ENCODE measurements around the gene PLEKHG4B.
"Not testable (repeated sequence)": the region's sequence is repeated elsewhere in the genome, so short reads cannot be mapped to it uniquely, and the experiment has no call there.

The PLEKHG4B gene

GRCh38 chr5:163841-164240 is 71.9 kb downstream of the PLEKHG4B start:
- H3K4me1 ChIP-seq (ENCODE audit: low read length): no peaks in the 10 kb centered on the region
- no peak overlapping the region for H3K4me3 ChIP-seq (ENCODE audit: low read length)
- H3K79me2 ChIP-seq (ENCODE audit: low read length): no peaks in the 10 kb centered on the region
- H3K9me3 ChIP-seq (replicated peaks; ENCODE audit: insufficient read depth, low read length): no peaks in the 10 kb centered on the region
- no peaks in the 10 kb centered on the region for H4K20me1 ChIP-seq (ENCODE audit: insufficient read depth, low read length)
- no peaks in the 10 kb centered on the region for H3K36me3 ChIP-seq (replicated peaks; ENCODE audit: insufficient read depth, low read length)
- H3K27me3 ChIP-seq (replicated peaks; ENCODE audit: insufficient read depth, low read length): peaks cover 48% of the 10 kb centered on the region
- H3K27ac ChIP-seq (ENCODE audit: low read length): no peak overlapping the region
- H3F3A ChIP-seq (ENCODE audit: insufficient read depth, low read length): no peaks in the 10 kb centered on the region
- TF ChIP-seq EZH2phosphoT487 (IDR thresholded peaks at IDR 0.05; ENCODE audit: low read length) (no peak), EZH2 (optimal IDR thresholded peaks at IDR 0.05; ENCODE audit: low read depth, low read length) (no peak), CTCF (IDR thresholded peaks at IDR 0.05; ENCODE audit: low read length) (no peak)
- no peak overlapping the region for H3K9ac ChIP-seq (ENCODE audit: low read length)
- H2AFZ ChIP-seq (ENCODE audit: low read length): no peak overlapping the region
- no peak overlapping the region for H3K4me2 ChIP-seq (ENCODE audit: low read depth, low read length)
- no peak for DNase-seq
- H3K9me2 ChIP-seq (replicated peaks; ENCODE audit: insufficient read depth, low read length): no peaks in the 10 kb centered on the region

- Histone ChIP-seq H3K9me3 (replicated peaks; ENCODE audit: insufficient read depth, low read length) (no peaks in the 10 kb centered on the region), H3K36me3 (replicated peaks; ENCODE audit: insufficient read depth, low read length) (no peaks in the 10 kb centered on the region), H3K9me2 (replicated peaks; ENCODE audit: insufficient read depth, low read length) (no peaks in the 10 kb centered on the region), H3F3A (ENCODE audit: insufficient read depth, low read length) (no peaks in the 10 kb centered on the region), H3K4me2 (ENCODE audit: low read depth, low read length) (no peak overlapping the region), H3K27ac (ENCODE audit: low read length) (no peak overlapping the region), H3K4me1 (ENCODE audit: low read length) (no peaks in the 10 kb centered on the region), H3K9ac (ENCODE audit: low read length) (no peak overlapping the region), H3K27me3 (replicated peaks; ENCODE audit: insufficient read depth, low read length) (peaks cover 48% of the 10 kb centered on the region), H3K4me3 (ENCODE audit: low read length) (no peak overlapping the region), H4K20me1 (ENCODE audit: insufficient read depth, low read length) (no peaks in the 10 kb centered on the region), H2AFZ (ENCODE audit: low read length) (no peak overlapping the region), H3K79me2 (ENCODE audit: low read length) (no peaks in the 10 kb centered on the region)
- TF ChIP-seq EZH2 (optimal IDR thresholded peaks at IDR 0.05; ENCODE audit: low read depth, low read length) (no peak), CTCF (IDR thresholded peaks at IDR 0.05; ENCODE audit: low read length) (no peak)
- DNase-seq: no peak
Measured at GRCh38 chr5:164244-164643, 72.3 kb downstream of the PLEKHG4B start.

- H2AFZ ChIP-seq (ENCODE audit: low read length); H3K79me2 ChIP-seq (ENCODE audit: low read length); H3K4me1 ChIP-seq (ENCODE audit: low read length); H3K4me2 ChIP-seq (ENCODE audit: low read depth, low read length); H4K20me1 ChIP-seq (ENCODE audit: insufficient read depth, low read length); H3K4me3 ChIP-seq (ENCODE audit: low read length); H3K9me2 ChIP-seq (replicated peaks; ENCODE audit: insufficient read depth, low read length); H3K27ac ChIP-seq (ENCODE audit: low read length); H3K9me3 ChIP-seq (replicated peaks; ENCODE audit: insufficient read depth, low read length); DNase-seq; H3F3A ChIP-seq (ENCODE audit: insufficient read depth, low read length); H3K9ac ChIP-seq (ENCODE audit: low read length); H3K36me3 ChIP-seq (replicated peaks; ENCODE audit: insufficient read depth, low read length): not testable (repeated sequence)
- peaks cover 43% of the 10 kb centered on the region for H3K27me3 ChIP-seq (replicated peaks; ENCODE audit: insufficient read depth, low read length)
Measured at GRCh38 chr5:164783-165182, 72.8 kb downstream of the PLEKHG4B start.

GRCh38 chr5:166441-167372 is 74.7 kb downstream of the PLEKHG4B start:
- H3K9me3 ChIP-seq (replicated peaks; ENCODE audit: insufficient read depth, low read length): no peaks in the 10 kb centered on the region
- H2AFZ ChIP-seq (ENCODE audit: low read length): no peak overlapping the region
- no peak overlapping the region for H3K27ac ChIP-seq (ENCODE audit: low read length)
- no peak for DNase-seq
- no peaks in the 10 kb centered on the region for H3K9me2 ChIP-seq (replicated peaks; ENCODE audit: insufficient read depth, low read length)
- H3K4me3 ChIP-seq (ENCODE audit: low read length): no peak overlapping the region
- H3K36me3 ChIP-seq (replicated peaks; ENCODE audit: insufficient read depth, low read length): no peaks in the 10 kb centered on the region
- no peak overlapping the region for H3K9ac ChIP-seq (ENCODE audit: low read length)
- H3K27me3 ChIP-seq (replicated peaks; ENCODE audit: insufficient read depth, low read length): peaks cover 27% of the 10 kb centered on the region; the same call in 1 of the 2 replicates
- no peaks in the 10 kb centered on the region for H3F3A ChIP-seq (ENCODE audit: insufficient read depth, low read length)
- no peaks in the 10 kb centered on the region for H4K20me1 ChIP-seq (ENCODE audit: insufficient read depth, low read length)
- H3K4me1 ChIP-seq (ENCODE audit: low read length): no peaks in the 10 kb centered on the region
- no peaks in the 10 kb centered on the region for H3K79me2 ChIP-seq (ENCODE audit: low read length)
- TF ChIP-seq EZH2 (optimal IDR thresholded peaks at IDR 0.05; ENCODE audit: low read depth, low read length) (no peak), CTCF (IDR thresholded peaks at IDR 0.05; ENCODE audit: low read length) (no peak)
- H3K4me2 ChIP-seq (ENCODE audit: low read depth, low read length): no peak overlapping the region

All from MM.1S (cell line).